D721Med (cell line): Measurements from ENCODE around the gene ATP8A1.
"Not testable (repeated sequence)": the region's sequence is repeated elsewhere in the genome, so short reads cannot be mapped to it uniquely, and the experiment has no call there.

Source experiments
- DNase-seq: peaks from one replicate; pipeline ENCODE4 v3.0.0; 2011; ENCODE audit warnings: low spot score; ENCODE audit not compliant: insufficient read length
- FAIRE-seq: peaks from 2 replicates; lab custom pipeline; 2011; peaks lifted over from hg19 to GRCh38; lab: Jason Lieb, UNC
- CTCF ChIP-seq: IDR thresholded peaks from 2 replicates; pipeline ENCODE4 v1.5.1; 2012; ENCODE audit warnings: mild to moderate bottlenecking, control low read depth; ENCODE audit not compliant: insufficient read depth; ENCODE audit errors: missing control alignments

Gene ATP8A1

GRCh38 chr4:42471896-42472295, 185.0 kb downstream of the ATP8A1 start:
- no peak for DNase-seq
- FAIRE-seq, result no peak
- no peak for TF ChIP-seq CTCF

- no peak for TF ChIP-seq CTCF
- no peak for DNase-seq
- FAIRE-seq, result no peak
These were observed 186.9 kb downstream of the ATP8A1 start for GRCh38 chr4:42470023-42470422.

GRCh38 chr4:42467777-42468176, 189.1 kb downstream of the ATP8A1 start:
- FAIRE-seq, DNase-seq: not testable (repeated sequence)

- no peak for DNase-seq
- no peak for FAIRE-seq
- TF ChIP-seq CTCF, result no peak
These were observed 190.5 kb downstream of the ATP8A1 start for GRCh38 chr4:42466273-42466844.

GRCh38 chr4:42464550-42465094, 192.3 kb downstream of the ATP8A1 start:
- FAIRE-seq, result peak; percentile 11
- DNase-seq, result no peak

GRCh38 chr4:42461216-42461615, 195.7 kb downstream of the ATP8A1 start:
- not testable (repeated sequence) for FAIRE-seq

More at GRCh38 chr4:42464550-42465094, 192.3 kb downstream of the ATP8A1 start:
- no peak for TF ChIP-seq CTCF

GRCh38 chr4:42460043-42460442, 196.9 kb downstream of the ATP8A1 start:
- no peak for FAIRE-seq

More at GRCh38 chr4:42461216-42461615, 195.7 kb downstream of the ATP8A1 start:
- not testable (repeated sequence) for DNase-seq

More at GRCh38 chr4:42460043-42460442, 196.9 kb downstream of the ATP8A1 start:
- DNase-seq, result no peak
- no peak for TF ChIP-seq CTCF
